Testis (tissue), 2 donors: ENCODE measurements around the gene PTPRG.

ENCODE experiments used
- CTCF ChIP-seq, 3 experiments: fragments of 450-650 bp in 2 of 3; fragments of 200-600 bp in 1 of 3; sonication (generic) in 1 of 3; IDR thresholded peaks; one replicate each; pipeline ENCODE4 v1.5.1; 2016 to 2019; ENCODE audit warnings: antibody characterized with exemption in 3 of 3, mild to moderate bottlenecking in 2 of 3, moderate library complexity in 1 of 3
- POLR2A ChIP-seq: fragments of 450-650 bp; IDR thresholded peaks from one replicate; pipeline ENCODE4 v1.6.1; 2017; ENCODE audit warnings: antibody characterized with exemption, mild to moderate bottlenecking, moderate library complexity

GRCh38 chr3:61535826-61536225 is 25.5 kb upstream of the PTPRG start:
- TF ChIP-seq CTCF (IDR thresholded peaks at IDR 0.05): no peak
- TF ChIP-seq POLR2A: no peak
